Small intestine (tissue), 7 donors: ENCODE results near the gene PTPRE. TPM values are rescaled to one million over a fixed set of nuclear protein-coding genes. Genes with fewer than 3 reads are reported as not detected.

ENCODE experiments used
- DNase-seq, 2 donors: peaks; one replicate each; pipeline versions ENCODE4 v3.0.0 to v3.0.0-alpha.2; 2013
- FAIRE-seq: peaks from 2 replicates; lab custom pipeline; 2012; peaks lifted over from hg19 to GRCh38; lab: Jason Lieb, UNC
- H3K27ac ChIP-seq, 3 donors: one replicate each; pipeline ENCODE4 v1.5.1; 2013; ENCODE audit warnings: low read length in 2 of 3, mild to moderate bottlenecking in 2 of 3, control low read depth in 1 of 3, inconsistent platforms in 1 of 3, low read depth in 1 of 3, moderate library complexity in 1 of 3
- H3K27me3 ChIP-seq, 3 donors: one replicate each; pipeline ENCODE4 v1.6.1; 2013; ENCODE audit warnings: low read length in 3 of 3, inconsistent platforms in 1 of 3; ENCODE audit not compliant: control insufficient read depth in 3 of 3, insufficient read depth in 3 of 3
- H3K36me3 ChIP-seq, 3 donors: one replicate each; pipeline ENCODE4 v1.6.1; 2013; ENCODE audit warnings: low read length in 3 of 3, inconsistent platforms in 1 of 3, low read depth in 1 of 3, mild to moderate bottlenecking in 1 of 3, moderate library complexity in 1 of 3; ENCODE audit not compliant: control insufficient read depth in 3 of 3, insufficient read depth in 2 of 3
- H3K4me1 ChIP-seq, 3 donors: one replicate each; pipeline ENCODE4 v1.6.1; 2013; ENCODE audit warnings: low read length in 2 of 3, inconsistent platforms in 1 of 3, low read depth in 1 of 3, mild to moderate bottlenecking in 1 of 3, moderate library complexity in 1 of 3; ENCODE audit not compliant: control insufficient read depth in 3 of 3, insufficient read depth in 2 of 3
- H3K4me3 ChIP-seq, 3 donors: one replicate each; pipeline ENCODE4 v1.5.1; 2013; ENCODE audit warnings: low read length in 3 of 3, control low read depth in 1 of 3, inconsistent platforms in 1 of 3, low read depth in 1 of 3, mild to moderate bottlenecking in 1 of 3, moderate library complexity in 1 of 3
- H3K9me3 ChIP-seq, 2 donors: one replicate each; pipeline ENCODE4 v1.6.1; 2013; ENCODE audit warnings: low read depth in 1 of 2, low read length in 1 of 2; ENCODE audit not compliant: control insufficient read depth in 2 of 2, insufficient read depth in 1 of 2
- WGBS, 3 donors: extraction: QIAGEN DNeasy Blood & Tissue Kit; methylation state at CpG; one replicate each; pipeline ENCODE4 v1.1.7; 2013; 5-methylcytosine and 5-hydroxymethylcytosine counted together
- polyA plus RNA-seq, 4 donors: library from polyadenylated mRNA; stranded (reverse) in 3 of 4; unstranded in 1 of 4; fragments of 200-250 nt in 3 of 4; fragments of 120-200 nt in 1 of 4; gene quantifications; one replicate each; pipeline versions ENCODE4 v1.2.1 to v1.2.3, GENCODE V29; 2013
- donor health status: healthy with polysubstance abuse.
- donor health status: control.
- donor health status: control.
- donor health status: Bipolar disorder and iron deficiency.
- donor health status: healthy.

Gene PTPRE
- polyA plus RNA-seq, 4 donors, result 2.7 to 21.0 (median 6.2) TPM

DNA sequence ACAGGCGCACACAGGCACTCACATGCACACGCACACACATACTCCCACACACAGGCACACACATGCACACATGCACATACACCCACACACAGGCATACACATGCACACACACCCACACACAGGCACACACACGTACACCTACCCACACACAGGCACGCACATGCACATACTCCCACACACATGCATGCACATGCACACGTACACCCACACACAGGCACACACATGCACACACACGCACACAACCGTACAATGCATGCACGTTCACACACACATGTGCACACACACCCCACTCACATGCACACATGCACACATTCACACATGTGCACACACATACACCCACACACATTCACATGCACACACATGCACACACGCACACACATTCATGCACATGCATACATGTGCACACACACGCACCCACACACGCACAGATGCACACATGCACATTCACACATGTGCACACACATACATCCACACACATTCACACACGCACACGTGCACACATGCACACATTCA, 160.0 kb downstream of the PTPRE start:
- FAIRE-seq (no peak), DNase-seq (no peak)
- Histone ChIP-seq H3K36me3 (peaks cover 0 to 88% (median 9%) of the 10 kb centered on the region in 3 donors), H3K4me1 (peaks cover 0 to 4% (median 0%) of the 10 kb centered on the region in 3 donors), H3K27me3 (no peaks in the 10 kb centered on the region), H3K27ac (no peak overlapping the region), H3K4me3 (no peak overlapping the region), H3K9me3 (no peaks in the 10 kb centered on the region)
- 83 to 95% (median 95%) methylated on average over 13 of the region's 13 CpGs for WGBS, 3 donors

DNA sequence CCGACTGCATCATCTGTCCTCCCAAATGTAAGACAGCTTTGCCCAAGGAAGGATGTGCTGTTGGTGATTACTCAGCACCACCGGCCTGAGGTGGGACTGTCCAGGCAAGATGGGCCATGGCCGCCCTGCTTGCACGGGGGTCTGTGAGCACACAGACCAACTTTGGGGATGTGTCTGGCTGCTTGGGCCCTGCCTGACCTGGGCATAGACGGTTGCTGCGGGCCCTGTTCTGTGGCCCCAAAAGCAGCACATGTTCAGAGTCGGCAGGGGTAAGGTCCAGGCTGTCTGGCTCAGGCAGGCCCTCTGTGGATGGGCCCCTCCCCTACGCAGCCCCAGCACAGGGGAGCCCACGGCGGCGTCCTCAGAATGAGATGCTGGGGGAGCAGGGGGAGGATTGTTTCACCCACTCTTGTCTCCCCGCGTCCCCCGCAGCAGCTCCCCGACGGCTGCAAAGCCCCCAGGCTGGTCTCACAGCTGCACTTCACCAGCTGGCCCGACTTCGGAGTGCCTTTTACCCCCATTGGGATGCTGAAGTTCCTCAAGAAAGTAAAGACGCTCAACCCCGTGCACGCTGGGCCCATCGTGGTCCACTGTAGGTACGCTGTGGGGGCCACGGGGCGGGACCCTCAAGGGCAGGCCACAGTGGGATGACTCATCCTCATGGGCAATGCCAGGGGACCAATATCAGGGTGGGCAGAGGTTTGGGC, 160.9 kb downstream of the PTPRE start:
- no peaks in the 10 kb centered on the region for H3K27me3 ChIP-seq
- H3K27ac ChIP-seq, result no peak overlapping the region
- H3K9me3 ChIP-seq, result no peaks in the 10 kb centered on the region
- FAIRE-seq, result no peak
- H3K36me3 ChIP-seq, result peaks cover 0 to 82% (median 9%) of the 10 kb centered on the region in 3 donors
- no peak overlapping the region for H3K4me3 ChIP-seq
- H3K4me1 ChIP-seq, result peaks cover 0 to 4% (median 0%) of the 10 kb centered on the region in 3 donors
- DNase-seq, result no peak
- 92 to 94% (median 92%) methylated on average over 24 to 25 of the region's 25 CpGs for WGBS, 3 donors

DNA sequence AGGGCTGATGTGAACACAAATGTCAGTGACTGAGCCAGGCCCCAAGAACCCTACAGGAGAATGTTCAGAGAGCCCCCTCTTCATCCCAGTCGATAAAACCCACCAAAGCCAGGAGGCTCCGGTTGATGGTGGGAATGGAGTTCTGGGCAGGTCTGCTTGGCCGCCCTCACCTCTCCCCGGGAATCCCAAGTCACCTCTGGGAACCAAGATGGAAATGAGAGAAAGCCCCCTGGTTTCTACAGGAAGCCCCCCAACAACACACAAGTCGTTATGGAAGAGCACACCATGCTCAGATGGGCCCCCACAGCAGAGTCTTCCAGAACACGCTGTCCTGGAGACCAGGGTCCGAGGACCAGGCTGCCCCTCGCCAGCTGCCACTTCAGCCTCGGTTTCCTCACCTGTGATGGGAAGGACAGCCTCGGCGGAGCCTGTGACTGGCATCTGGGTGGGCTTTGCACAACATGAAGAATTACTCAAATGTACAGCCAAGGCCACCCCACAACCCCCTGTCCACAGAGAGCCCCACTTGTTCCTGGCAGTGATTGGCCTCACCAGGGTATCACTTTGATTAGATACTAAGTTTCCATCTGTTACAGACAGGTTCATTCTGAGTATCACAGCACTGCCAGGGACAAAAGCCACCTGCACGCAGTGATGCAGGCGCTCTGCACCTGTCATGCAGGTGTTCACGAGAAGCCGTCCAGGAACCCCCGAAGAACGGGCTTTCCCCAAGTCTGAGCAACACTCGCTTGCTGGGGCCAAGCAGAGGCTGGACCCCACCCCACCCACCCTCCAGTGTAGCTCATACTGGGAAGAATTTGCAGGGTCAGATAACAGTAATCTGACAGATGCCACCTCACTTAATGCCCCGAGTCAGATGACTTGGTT, 161.7 kb downstream of the PTPRE start:
- no peak overlapping the region for H3K4me3 ChIP-seq
- 80 to 89% (median 87%) methylated on average over 19 of the region's 19 CpGs for WGBS, 3 donors
- FAIRE-seq, result no peak
- no peak for DNase-seq
- no peaks in the 10 kb centered on the region for H3K9me3 ChIP-seq
- peaks cover 0 to 3% (median 0%) of the 10 kb centered on the region in 3 donors for H3K4me1 ChIP-seq
- no peak overlapping the region for H3K27ac ChIP-seq
- no peaks in the 10 kb centered on the region for H3K27me3 ChIP-seq
- peaks cover 0 to 82% (median 11%) of the 10 kb centered on the region in 3 donors for H3K36me3 ChIP-seq

DNA sequence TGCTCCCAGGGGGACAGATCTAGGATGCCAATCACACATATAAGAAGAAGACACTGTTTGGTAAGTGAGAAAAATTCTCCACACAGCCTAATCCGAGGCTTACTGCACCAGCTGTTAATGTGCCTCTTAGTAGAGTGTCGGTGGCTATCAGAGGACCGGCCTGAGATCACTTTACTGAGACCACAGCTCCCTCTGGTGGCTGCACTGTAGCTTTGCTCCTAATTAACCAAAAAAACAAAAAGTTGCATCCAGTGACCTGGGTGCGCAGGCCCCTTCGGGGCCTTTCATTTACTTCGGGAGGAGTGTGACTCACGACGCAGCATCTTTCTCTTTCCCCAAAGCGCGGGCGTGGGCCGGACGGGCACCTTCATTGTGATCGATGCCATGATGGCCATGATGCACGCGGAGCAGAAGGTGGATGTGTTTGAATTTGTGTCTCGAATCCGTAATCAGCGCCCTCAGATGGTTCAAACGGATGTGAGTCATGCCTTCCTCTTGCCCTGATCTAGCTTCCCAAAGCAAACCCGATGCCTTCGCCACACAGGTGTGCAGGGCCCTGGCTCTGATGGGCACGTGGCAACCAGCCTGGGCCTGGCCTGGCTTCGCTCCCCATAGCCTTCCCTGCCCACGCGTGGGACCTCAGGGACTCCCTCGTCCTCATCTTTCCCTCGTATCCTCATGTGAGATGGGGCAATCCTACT, 162.6 kb downstream of the PTPRE start:
- H3K9me3 ChIP-seq, result peaks cover 0 to 4% of the 10 kb centered on the region in 2 donors
- peaks cover 0 to 76% (median 14%) of the 10 kb centered on the region in 3 donors for H3K36me3 ChIP-seq
- FAIRE-seq, result no peak
- DNase-seq, result peak; percentile 76 to 82
- H3K27me3 ChIP-seq, result no peaks in the 10 kb centered on the region
- H3K4me3 ChIP-seq, result no peak overlapping the region
- H3K27ac ChIP-seq, result no peak overlapping the region
- no peaks in the 10 kb centered on the region for H3K4me1 ChIP-seq
- 51 to 56% (median 54%) methylated on average over 28 of the region's 28 CpGs for WGBS, 3 donors

- Histone ChIP-seq H3K9me3 (peaks cover 0 to 4% of the 10 kb centered on the region in 2 donors), H3K36me3 (peaks cover 0 to 69% (median 14%) of the 10 kb centered on the region in 3 donors), H3K27ac (no peak overlapping the region), H3K4me3 (no peak overlapping the region), H3K4me1 (no peaks in the 10 kb centered on the region), H3K27me3 (no peaks in the 10 kb centered on the region)
- DNase-seq (no peak), FAIRE-seq (no peak)
- WGBS, 3 donors, result 93 to 94% (median 94%) methylated on average over 10 of the region's 10 CpGs
Observed at GRCh38 chr10:128070161-128070560, 163.3 kb downstream of the PTPRE start.

GRCh38 chr10:128070721-128071416, 164.0 kb downstream of the PTPRE start:
- Histone ChIP-seq H3K9me3 (peaks cover 0 to 4% of the 10 kb centered on the region in 2 donors), H3K27ac (no peak overlapping the region), H3K4me3 (no peak overlapping the region), H3K27me3 (no peaks in the 10 kb centered on the region), H3K36me3 (peaks cover 0 to 62% (median 14%) of the 10 kb centered on the region in 3 donors), H3K4me1 (no peaks in the 10 kb centered on the region)
- FAIRE-seq, result no peak
- DNase-seq, result no peak
- WGBS, 3 donors, result 85 to 92% (median 90%) methylated on average over 17 of the region's 17 CpGs

- Histone ChIP-seq H3K27me3 (no peaks in the 10 kb centered on the region), H3K4me1 (no peaks in the 10 kb centered on the region), H3K9me3 (peaks cover 0 to 4% of the 10 kb centered on the region in 2 donors), H3K4me3 (no peak overlapping the region), H3K27ac (no peak overlapping the region), H3K36me3 (peaks cover 0 to 57% (median 11%) of the 10 kb centered on the region in 3 donors)
- DNase-seq (no peak), FAIRE-seq (no peak)
- WGBS, 3 donors, result 77 to 79% (median 77%) methylated on average over 8 to 9 of the region's 9 CpGs
Observed at GRCh38 chr10:128071417-128071782, 164.5 kb downstream of the PTPRE start.
